Stimulated activated CD4-positive, alpha-beta T cell treated with anti-CD3 and anti-CD28 coated beads, Interleukin-1b, Interleukin-23, amount 100 ng/mL, for 4 hours (primary cell): ENCODE results near the gene NR3C1.

Experiments used
- DNase-seq, 2 donors: peaks; one replicate each; pipeline ENCODE4 v3.0.0-alpha.2; 2020; ENCODE audit warnings: low read depth in 2 of 2

Gene NR3C1

GRCh38 chr5:143403593-143404415 is at the start of gene NR3C1:
Gene NR3C1, minus strand, starts transcription at chr5:143403686. Its CDS starts 2,847 bp downstream, at chr5:143400839.
- peak; percentile 79 to 80 for DNase-seq

GRCh38 chr5:143449772-143450171 is 46.3 kb upstream of the NR3C1 start:
- DNase-seq, result no peak

GRCh38 chr5:143448518-143448917 is 45.0 kb upstream of the NR3C1 start:
- no peak for DNase-seq

- no peak for DNase-seq
These were observed 44.5 kb upstream of the NR3C1 start for GRCh38 chr5:143447983-143448382.

- DNase-seq, result no peak
These were observed 43.2 kb upstream of the NR3C1 start for GRCh38 chr5:143446535-143447226.

GRCh38 chr5:143445776-143446175 is 42.3 kb upstream of the NR3C1 start:
- DNase-seq, result no peak

GRCh38 chr5:143443330-143443729 is 39.8 kb upstream of the NR3C1 start:
- no peak for DNase-seq

GRCh38 chr5:143442385-143442784 is 38.9 kb upstream of the NR3C1 start:
- DNase-seq, result no peak

- no peak for DNase-seq
These were observed 37.1 kb upstream of the NR3C1 start for GRCh38 chr5:143440448-143441115.

- no peak for DNase-seq
These were observed 34.3 kb upstream of the NR3C1 start for GRCh38 chr5:143437666-143438273.

GRCh38 chr5:143436871-143437270 is 33.4 kb upstream of the NR3C1 start:
- no peak for DNase-seq

GRCh38 chr5:143435210-143435657 is 31.7 kb upstream of the NR3C1 start:
- peak in 1 of 2 donors; percentile 25 for DNase-seq

- DNase-seq, result peak; percentile 17 to 32
These were observed 31.0 kb upstream of the NR3C1 start for GRCh38 chr5:143434261-143435209.

GRCh38 chr5:143433670-143434069 is 30.2 kb upstream of the NR3C1 start:
- no peak for DNase-seq

GRCh38 chr5:143432658-143433239 is 29.3 kb upstream of the NR3C1 start:
- DNase-seq, result no peak

GRCh38 chr5:143431789-143432188 is 28.3 kb upstream of the NR3C1 start:
- no peak for DNase-seq

GRCh38 chr5:143428738-143429420 is 25.4 kb upstream of the NR3C1 start:
- DNase-seq, result no peak

- DNase-seq, result no peak
These were observed 24.7 kb upstream of the NR3C1 start for GRCh38 chr5:143428155-143428554.

- DNase-seq, result no peak
These were observed 23.7 kb upstream of the NR3C1 start for GRCh38 chr5:143427122-143427735.
